Fibroblast of mammary gland (primary cell): ENCODE measurements around the gene IRAK3.
A peak's percentile ranks its signal among the peaks of the same experiment; 100 is the strongest.

Source experiments
- DNase-seq: peaks from one replicate; pipeline ENCODE4 v3.0.0-alpha.2; 2010; ENCODE audit warnings: low read depth
- H3K4me3 ChIP-seq: 2 replicates; pipeline ENCODE4 v1.5.1; 2011; ENCODE audit warnings: low read depth, mild to moderate bottlenecking, low read length, moderate library complexity; ENCODE audit not compliant: control insufficient read depth
- TF ChIP-seq, protein P1 (sequence below): conservative IDR thresholded peaks from 2 replicates; pipeline ENCODE4 v1.5.1; 2011; ENCODE audit warnings: low read depth, low read length, inconsistent platforms; ENCODE audit not compliant: control insufficient read depth, insufficient read depth

IRAK3 gene, protein sequence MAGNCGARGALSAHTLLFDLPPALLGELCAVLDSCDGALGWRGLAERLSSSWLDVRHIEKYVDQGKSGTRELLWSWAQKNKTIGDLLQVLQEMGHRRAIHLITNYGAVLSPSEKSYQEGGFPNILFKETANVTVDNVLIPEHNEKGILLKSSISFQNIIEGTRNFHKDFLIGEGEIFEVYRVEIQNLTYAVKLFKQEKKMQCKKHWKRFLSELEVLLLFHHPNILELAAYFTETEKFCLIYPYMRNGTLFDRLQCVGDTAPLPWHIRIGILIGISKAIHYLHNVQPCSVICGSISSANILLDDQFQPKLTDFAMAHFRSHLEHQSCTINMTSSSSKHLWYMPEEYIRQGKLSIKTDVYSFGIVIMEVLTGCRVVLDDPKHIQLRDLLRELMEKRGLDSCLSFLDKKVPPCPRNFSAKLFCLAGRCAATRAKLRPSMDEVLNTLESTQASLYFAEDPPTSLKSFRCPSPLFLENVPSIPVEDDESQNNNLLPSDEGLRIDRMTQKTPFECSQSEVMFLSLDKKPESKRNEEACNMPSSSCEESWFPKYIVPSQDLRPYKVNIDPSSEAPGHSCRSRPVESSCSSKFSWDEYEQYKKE

GRCh38 chr12:66188584-66189485 lies at the start of gene IRAK3:
TSS of gene IRAK3 (plus strand) at chr12:66189214. CDS start at chr12:66189300, 86 bp downstream.
- DNase-seq, result peak; percentile 67
- H3K4me3 ChIP-seq, result peak within 1 kb of the TSS; percentile 68
- TF ChIP-seq, protein P1, sequence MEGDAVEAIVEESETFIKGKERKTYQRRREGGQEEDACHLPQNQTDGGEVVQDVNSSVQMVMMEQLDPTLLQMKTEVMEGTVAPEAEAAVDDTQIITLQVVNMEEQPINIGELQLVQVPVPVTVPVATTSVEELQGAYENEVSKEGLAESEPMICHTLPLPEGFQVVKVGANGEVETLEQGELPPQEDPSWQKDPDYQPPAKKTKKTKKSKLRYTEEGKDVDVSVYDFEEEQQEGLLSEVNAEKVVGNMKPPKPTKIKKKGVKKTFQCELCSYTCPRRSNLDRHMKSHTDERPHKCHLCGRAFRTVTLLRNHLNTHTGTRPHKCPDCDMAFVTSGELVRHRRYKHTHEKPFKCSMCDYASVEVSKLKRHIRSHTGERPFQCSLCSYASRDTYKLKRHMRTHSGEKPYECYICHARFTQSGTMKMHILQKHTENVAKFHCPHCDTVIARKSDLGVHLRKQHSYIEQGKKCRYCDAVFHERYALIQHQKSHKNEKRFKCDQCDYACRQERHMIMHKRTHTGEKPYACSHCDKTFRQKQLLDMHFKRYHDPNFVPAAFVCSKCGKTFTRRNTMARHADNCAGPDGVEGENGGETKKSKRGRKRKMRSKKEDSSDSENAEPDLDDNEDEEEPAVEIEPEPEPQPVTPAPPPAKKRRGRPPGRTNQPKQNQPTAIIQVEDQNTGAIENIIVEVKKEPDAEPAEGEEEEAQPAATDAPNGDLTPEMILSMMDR, result no peak

- DNase-seq, result no peak
- TF ChIP-seq, protein P1, result no peak
- no peak overlapping the region for H3K4me3 ChIP-seq
Measured at GRCh38 chr12:66139328-66139727, 49.7 kb upstream of the IRAK3 start.

GRCh38 chr12:66140731-66141130 lies 48.3 kb upstream of the IRAK3 start:
- no peak overlapping the region for H3K4me3 ChIP-seq
- TF ChIP-seq, protein P1, result no peak
- DNase-seq, result no peak

GRCh38 chr12:66141299-66141698 lies 47.7 kb upstream of the IRAK3 start:
- H3K4me3 ChIP-seq, result no peak overlapping the region
- no peak for DNase-seq
- TF ChIP-seq, protein P1, result no peak

GRCh38 chr12:66142826-66143225 lies 46.2 kb upstream of the IRAK3 start:
- TF ChIP-seq, protein P1, result no peak
- DNase-seq, result no peak
- no peak overlapping the region for H3K4me3 ChIP-seq

GRCh38 chr12:66143868-66144267 lies 45.1 kb upstream of the IRAK3 start:
- no peak overlapping the region for H3K4me3 ChIP-seq
- TF ChIP-seq, protein P1, result no peak
- DNase-seq, result no peak
